IMR-90 (cell line): ENCODE results near the gene TOMM6. TPM values are rescaled to one million over a fixed set of nuclear protein-coding genes. Genes with fewer than 3 reads are reported as not detected.

Experiments
- ATAC-seq: fragments of 200-7000 bp; cut with Tn5 transposase; 2 replicates; pipeline ENCODE4 v1.9.1; 2020; ENCODE audit warnings: low read depth, mild to moderate bottlenecking, moderate library complexity
- BruUV-seq: library from RNA; stranded (reverse); fragments of 400-500 nt; replicated peaks from 2 replicates; lab custom pipeline; 2021; lab: Mats Ljungman, UMichigan
- CTCF ChIA-PET: fragments of 300-600 bp; formaldehyde crosslinking; extraction: SDS; loops from one replicate; lab custom pipeline; 2021; ENCODE audit warnings: antibody characterized with exemption; lab: Yijun Ruan, JAX
- POLR2A ChIA-PET: fragments of 300-600 bp; sonication (Branson Sonifier 250); formaldehyde crosslinking; loops from one replicate; lab custom pipeline; 2022; ENCODE audit warnings: antibody characterized with exemption; ENCODE audit not compliant: unreplicated experiment; lab: Charles Lee
- DNase-seq: peaks from one replicate; pipeline ENCODE4 v3.0.0; 2013
- H2AFZ ChIP-seq: replicated peaks from 2 replicates; pipeline ENCODE3; 2013; ENCODE audit warnings: low read length, mild to moderate bottlenecking; ENCODE audit not compliant: poor library complexity
- H2AK5ac ChIP-seq: 2 replicates; pipeline ENCODE4 v1.6.1; 2013; ENCODE audit warnings: low read depth, low read length, inconsistent platforms
- H2AK9ac ChIP-seq: replicated peaks from 2 replicates; pipeline ENCODE3; 2013; ENCODE audit warnings: mild to moderate bottlenecking, low read depth, low read length, moderate library complexity; ENCODE audit not compliant: poor library complexity
- H2BK120ac ChIP-seq: 2 replicates; pipeline ENCODE4 v1.6.1; 2013; ENCODE audit warnings: low read depth, low read length, inconsistent platforms
- H2BK15ac ChIP-seq: 3 replicates; pipeline ENCODE4 v1.6.1; 2013; ENCODE audit warnings: low read depth, low read length, inconsistent platforms
- H2BK20ac ChIP-seq: 2 replicates; pipeline ENCODE4 v1.6.1; 2013; ENCODE audit warnings: low read depth, mild to moderate bottlenecking, inconsistent platforms, low read length, moderate library complexity
- H2BK5ac ChIP-seq: 2 replicates; pipeline ENCODE4 v1.6.1; 2013; ENCODE audit warnings: mild to moderate bottlenecking, low read depth, low read length, inconsistent platforms; ENCODE audit not compliant: poor library complexity, severe bottlenecking
- H3K14ac ChIP-seq: replicated peaks from 2 replicates; pipeline ENCODE4 v1.6.1; 2013; ENCODE audit warnings: low read depth, low read length, inconsistent platforms
- H3K18ac ChIP-seq: 2 replicates; pipeline ENCODE4 v1.6.1; 2013; ENCODE audit warnings: low read depth, low read length, control low read depth
- H3K23ac ChIP-seq: 2 replicates; pipeline ENCODE4 v1.6.1; 2013; ENCODE audit warnings: low read depth, low read length, inconsistent platforms
- H3K27ac ChIP-seq: 2 replicates; pipeline ENCODE4 v1.5.1; 2013; ENCODE audit warnings: mild to moderate bottlenecking, control low read depth, low read length; ENCODE audit not compliant: insufficient read depth
- H3K27me3 ChIP-seq: 2 replicates; pipeline ENCODE4 v1.6.1; 2013; ENCODE audit warnings: low read length; ENCODE audit not compliant: control insufficient read depth, insufficient read depth
- H3K36me3 ChIP-seq: 2 replicates; pipeline ENCODE4 v1.6.1; 2013; ENCODE audit warnings: low read length, mixed read lengths; ENCODE audit not compliant: control insufficient read depth, insufficient read depth
- H3K4ac ChIP-seq: 2 replicates; pipeline ENCODE4 v1.6.1; 2013; ENCODE audit warnings: low read depth, low read length, inconsistent platforms
- H3K4me1 ChIP-seq: 2 replicates; pipeline ENCODE4 v1.6.1; 2013; ENCODE audit warnings: low read length, mixed read lengths; ENCODE audit not compliant: control insufficient read depth, insufficient read depth
- H3K4me2 ChIP-seq: 2 replicates; pipeline ENCODE4 v1.6.1; 2013; ENCODE audit warnings: low read depth, mild to moderate bottlenecking, control low read depth, low read length, moderate library complexity
- H3K4me3 ChIP-seq: 2 replicates; pipeline ENCODE4 v1.5.1; 2013; ENCODE audit warnings: low read depth, mild to moderate bottlenecking, control low read depth, low read length, moderate library complexity; ENCODE audit not compliant: insufficient read depth
- H3K56ac ChIP-seq: 2 replicates; pipeline ENCODE4 v1.6.1; 2013; ENCODE audit warnings: low read length, inconsistent platforms; ENCODE audit not compliant: insufficient read depth; ENCODE audit errors: extremely low read depth
- H3K79me1 ChIP-seq, 2 experiments: 2 replicates each; pipeline ENCODE4 v1.6.1; 2013; ENCODE audit warnings: low read length in 2 of 2, inconsistent platforms in 1 of 2, low read depth in 1 of 2
- H3K9ac ChIP-seq: 2 replicates; pipeline ENCODE4 v1.6.1; 2013; ENCODE audit warnings: low read depth, low read length, control low read depth
- H3K9me1 ChIP-seq: 2 replicates; pipeline ENCODE4 v1.6.1; 2013; ENCODE audit warnings: low read length, inconsistent platforms; ENCODE audit not compliant: insufficient read depth
- H3K9me3 ChIP-seq: 2 replicates; pipeline ENCODE4 v1.6.1; 2013; ENCODE audit warnings: low read length; ENCODE audit not compliant: control insufficient read depth, insufficient read depth
- H4K20me1 ChIP-seq: 2 replicates; pipeline ENCODE4 v1.6.1; 2013; ENCODE audit warnings: low read length, inconsistent platforms; ENCODE audit not compliant: insufficient read depth
- H4K5ac ChIP-seq: 2 replicates; pipeline ENCODE4 v1.6.1; 2013; ENCODE audit warnings: mild to moderate bottlenecking, low read depth, low read length, control low read depth
- H4K8ac ChIP-seq, 2 experiments: 2 replicates each; pipeline ENCODE4 v1.6.1; 2013; ENCODE audit warnings: low read depth in 2 of 2, low read length in 2 of 2, control low read depth in 1 of 2, inconsistent platforms in 1 of 2
- H4K91ac ChIP-seq: 2 replicates; pipeline ENCODE4 v1.6.1; 2013; ENCODE audit warnings: low read depth, low read length, inconsistent platforms; ENCODE audit not compliant: insufficient read depth
- BHLHE40 ChIP-seq: fragments of 150-350 bp; IDR thresholded peaks from 2 replicates; pipeline ENCODE4 v1.6.1; 2016; ENCODE audit warnings: mild to moderate bottlenecking, low read depth, low read length
- CEBPB ChIP-seq: IDR thresholded peaks from 2 replicates; pipeline ENCODE4 v1.6.1; 2012; ENCODE audit warnings: low read depth, low read length, improper control_type of control experiment
- CHD1 ChIP-seq: IDR thresholded peaks from 2 replicates; pipeline ENCODE4 v1.6.1; 2012; ENCODE audit warnings: low read depth, low read length, improper control_type of control experiment
- FOS ChIP-seq: fragments of 150-350 bp; IDR thresholded peaks from 2 replicates; pipeline ENCODE4 v1.6.1; 2016; ENCODE audit warnings: low read depth, low read length
- MAFK ChIP-seq: IDR thresholded peaks from 2 replicates; pipeline ENCODE4 v1.6.1; 2012; ENCODE audit warnings: low read depth, low read length, improper control_type of control experiment
- MXI1 ChIP-seq: IDR thresholded peaks from 2 replicates; pipeline ENCODE4 v1.6.1; 2012; ENCODE audit warnings: low read depth, mild to moderate bottlenecking, low read length, moderate library complexity, borderline replicate concordance
- NFE2L2 ChIP-seq: fragments of 150-350 bp; IDR thresholded peaks from 2 replicates; pipeline ENCODE4 v1.6.1; 2016; ENCODE audit warnings: low read depth, mild to moderate bottlenecking, low read length
- RAD21 ChIP-seq: IDR thresholded peaks from 2 replicates; pipeline ENCODE4 v1.6.1; 2012; ENCODE audit warnings: low read length, improper control_type of control experiment
- WGBS, 2 experiments: methylation state at CpG; one replicate each; pipeline versions ENCODE4 v1.1.5 to v1.1.7; 2013; ENCODE audit warnings: missing lambda C conversion rate in 2 of 2; ENCODE audit not compliant: insufficient read length in 1 of 2; ENCODE audit errors: extremely low coverage in 2 of 2; 5-methylcytosine and 5-hydroxymethylcytosine counted together
- dilution Hi-C: fragments of 300-500 bp; cut with HindIII; formaldehyde crosslinking; loops from one replicate; pipeline ENCODE4 v1.14.3; 2018; ENCODE audit warnings: low sequenced_read_pairs; ENCODE audit not compliant: unreplicated experiment
- in situ Hi-C: fragments of 300-500 bp; cut with MboI; formaldehyde crosslinking; loops from 3 replicates; pipeline ENCODE4 v1.14.3; 2019; ENCODE audit warnings: low sequenced_read_pairs, inconsistent platforms, mixed read lengths
- intact Hi-C: fragments of 100-400 bp; cut with micrococcal nuclease; formaldehyde crosslinking; loops from 2 replicates; pipeline ENCODE4 v1.10.0; 2022
- polyA plus RNA-seq, 3 experiments: library from polyadenylated mRNA; depleted of rRNA; stranded (reverse); fragments of >200 nt; gene quantifications; 2 replicates each; pipeline ENCODE4 v1.2.3, GENCODE V29; 2012; ENCODE audit warnings: low replicate concordance in 1 of 3
- total RNA-seq: library from RNA; depleted of rRNA; stranded (reverse); fragments of >200 nt; gene quantifications from 2 replicates; pipeline ENCODE4 v1.2.3, GENCODE V29; 2012
- TF ChIP-seq, protein P1 (sequence below): fragments of 150-350 bp; IDR thresholded peaks from 2 replicates; pipeline ENCODE4 v1.6.1; 2016; ENCODE audit warnings: low read depth, mild to moderate bottlenecking, low read length, moderate library complexity, borderline replicate concordance
- TF ChIP-seq, protein P2 (sequence below): fragments of 150-350 bp; IDR thresholded peaks from 2 replicates; pipeline ENCODE4 v1.6.1; 2017; ENCODE audit warnings: mild to moderate bottlenecking, antibody characterized with exemption, low read length, low read depth

TOMM6 gene
- total and polyA plus RNA-seq, 2 of the 4 experiments (the other 2 are of a cell fraction), result 128 to 227 TPM

DNA sequence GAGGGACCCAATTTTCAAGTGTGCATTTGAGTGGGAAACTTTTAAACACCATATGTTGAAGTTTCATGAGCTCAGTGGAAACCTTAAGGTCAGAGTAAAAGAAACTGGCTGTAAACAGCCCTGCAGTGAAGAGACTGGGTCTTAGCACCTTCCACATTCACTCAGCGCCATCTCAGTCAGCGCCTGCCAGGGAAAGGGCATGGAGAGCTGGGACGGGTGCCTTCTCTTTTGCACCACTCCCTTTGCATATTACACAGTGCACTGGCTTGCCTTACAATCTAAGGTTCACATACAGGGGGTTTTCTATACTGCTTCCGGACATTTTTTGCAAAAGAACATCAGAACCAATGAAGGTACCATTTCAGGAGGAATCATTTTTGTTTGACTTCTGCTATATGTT, 4.5 kb downstream of the TOMM6 start:
- POLR2A ChIA-PET, result no interaction called here
- H4K20me1 ChIP-seq, result no peaks in the 10 kb centered on the region
- H3K27ac ChIP-seq, result no peak overlapping the region
- CTCF ChIA-PET, result no interaction called here
- no peak overlapping the region for H2BK120ac ChIP-seq
- no peaks in the 10 kb centered on the region for H3K9me3 ChIP-seq
- no peak overlapping the region for H3K56ac ChIP-seq
- no peak overlapping the region for H3K4me3 ChIP-seq
- dilution Hi-C loops (no loop called here), intact Hi-C loops (no loop called here), in situ Hi-C loops (no loop called here)
- WGBS, 2 experiments, result no CpG with 5 or more reads among the region's 4 CpGs
- H2BK15ac ChIP-seq, result no peak overlapping the region
- no peak for ATAC-seq
- H2BK5ac ChIP-seq, result no peak overlapping the region
- no peak overlapping the region for H3K4ac ChIP-seq
- H2AFZ ChIP-seq, result no peak overlapping the region
- no peak for DNase-seq
- H3K4me2 ChIP-seq, result no peak overlapping the region
- H3K4me1 ChIP-seq, result no peaks in the 10 kb centered on the region
- H3K9ac ChIP-seq, result no peak overlapping the region
- H3K18ac ChIP-seq, result no peak overlapping the region
- no peak overlapping the region for H3K14ac ChIP-seq
- H4K8ac ChIP-seq, result no peak overlapping the region
- H3K79me1 ChIP-seq, result peaks cover 16 to 19% of the 10 kb centered on the region in 2 experiments
- H4K5ac ChIP-seq, result no peak overlapping the region
- H2BK20ac ChIP-seq, result no peak overlapping the region
- no peak overlapping the region for H3K23ac ChIP-seq
- no peak overlapping the region for H4K91ac ChIP-seq
- H3K9me1 ChIP-seq, result 0 out of 2 replicates have a peak, but pooled peaks cover 3% of the 10 kb centered on the region
- no peak overlapping the region for H2AK5ac ChIP-seq
- H3K36me3 ChIP-seq, result peaks cover 23% of the 10 kb centered on the region
- BruUV-seq, result no TSS peak
- no peak overlapping the region for H2AK9ac ChIP-seq
- no peaks in the 10 kb centered on the region for H3K27me3 ChIP-seq
- TF ChIP-seq FOS (no peak), RAD21 (no peak), BHLHE40 (no peak), CEBPB (no peak), CHD1 (no peak), MXI1 (no peak), MAFK (no peak), NFE2L2 (no peak)
- TF ChIP-seq, protein P1, sequence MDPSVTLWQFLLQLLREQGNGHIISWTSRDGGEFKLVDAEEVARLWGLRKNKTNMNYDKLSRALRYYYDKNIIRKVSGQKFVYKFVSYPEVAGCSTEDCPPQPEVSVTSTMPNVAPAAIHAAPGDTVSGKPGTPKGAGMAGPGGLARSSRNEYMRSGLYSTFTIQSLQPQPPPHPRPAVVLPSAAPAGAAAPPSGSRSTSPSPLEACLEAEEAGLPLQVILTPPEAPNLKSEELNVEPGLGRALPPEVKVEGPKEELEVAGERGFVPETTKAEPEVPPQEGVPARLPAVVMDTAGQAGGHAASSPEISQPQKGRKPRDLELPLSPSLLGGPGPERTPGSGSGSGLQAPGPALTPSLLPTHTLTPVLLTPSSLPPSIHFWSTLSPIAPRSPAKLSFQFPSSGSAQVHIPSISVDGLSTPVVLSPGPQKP, result no peak
- TF ChIP-seq, protein P2, sequence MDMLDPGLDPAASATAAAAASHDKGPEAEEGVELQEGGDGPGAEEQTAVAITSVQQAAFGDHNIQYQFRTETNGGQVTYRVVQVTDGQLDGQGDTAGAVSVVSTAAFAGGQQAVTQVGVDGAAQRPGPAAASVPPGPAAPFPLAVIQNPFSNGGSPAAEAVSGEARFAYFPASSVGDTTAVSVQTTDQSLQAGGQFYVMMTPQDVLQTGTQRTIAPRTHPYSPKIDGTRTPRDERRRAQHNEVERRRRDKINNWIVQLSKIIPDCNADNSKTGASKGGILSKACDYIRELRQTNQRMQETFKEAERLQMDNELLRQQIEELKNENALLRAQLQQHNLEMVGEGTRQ, result no peak
